HG03457 (cell line): ENCODE measurements around the gene SLC17A7.

ENCODE experiments used
- ATAC-seq: cut with Tn5 transposase; IDR thresholded peaks from one replicate; pipeline ENCODE4 v1.9.1; 2021; ENCODE audit warnings: moderate number of reproducible peaks; ENCODE audit not compliant: unreplicated experiment

The SLC17A7 gene

GRCh38 chr19:49382639-49383038 lies 58.7 kb downstream of the SLC17A7 start:
- ATAC-seq = no peak

GRCh38 chr19:49380391-49380790 lies 60.9 kb downstream of the SLC17A7 start:
- ATAC-seq = no peak
